ENCODE measurements around the gene TUBG2. TPM values are rescaled to one million over a fixed set of nuclear protein-coding genes. Genes with fewer than 3 reads are reported as not detected.
"Not testable (repeated sequence)": the region's sequence is repeated elsewhere in the genome, so short reads cannot be mapped to it uniquely, and the experiment has no call there.

TUBG2 gene
- total RNA-seq, 1 donor from 2014 or later, result 5.3 TPM

DNA sequence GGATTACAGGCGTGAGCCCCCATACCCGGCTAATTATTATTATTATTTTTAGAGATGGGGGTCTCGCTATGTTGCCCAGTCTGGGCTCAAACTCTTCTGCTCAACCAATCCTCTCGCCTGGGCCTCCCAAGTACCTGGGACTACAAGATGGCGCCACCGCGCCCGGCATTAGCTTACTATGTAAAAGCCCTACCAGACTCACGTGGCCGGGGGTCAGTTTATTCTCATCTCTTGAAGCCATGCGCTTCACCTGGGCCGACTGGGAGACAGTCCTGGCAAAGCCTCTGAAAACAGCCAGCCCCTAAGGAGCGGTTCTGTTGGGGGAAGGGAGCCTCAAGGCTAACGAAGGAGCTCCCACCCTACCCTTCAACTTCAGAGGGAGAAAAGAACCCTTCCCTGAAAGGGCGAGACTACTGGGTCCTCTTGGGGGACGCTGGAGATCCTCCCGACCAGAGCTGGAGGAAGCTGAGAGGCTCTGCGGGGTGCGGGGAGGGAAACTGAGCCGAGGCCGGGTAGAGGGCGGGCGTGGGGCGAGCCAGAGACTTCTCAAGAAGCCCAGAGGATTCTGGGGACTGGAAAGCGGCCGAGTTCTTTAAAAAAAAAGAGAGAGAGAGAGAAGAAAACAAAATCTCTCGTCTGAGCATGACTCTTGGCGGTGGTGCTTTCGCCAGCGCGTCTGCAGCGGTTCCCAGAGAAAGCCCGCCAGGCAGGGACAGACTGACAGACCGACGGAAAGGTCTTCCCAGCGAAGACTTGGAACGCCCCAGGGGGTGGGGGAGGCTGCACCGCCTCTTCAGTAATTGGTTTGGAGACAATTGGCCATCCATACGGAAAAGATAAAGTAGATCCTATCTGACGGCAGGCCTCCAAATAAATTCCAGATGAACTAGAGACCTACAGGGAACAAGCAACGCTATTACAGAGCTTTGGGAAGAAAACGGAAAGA lies 5.6 kb upstream of the TUBG2 start:
- Histone ChIP-seq H3K36me3 (ENCODE audit: control insufficient read depth, insufficient read depth, low read length) (no peaks in the 10 kb centered on the region), H3K27me3 (ENCODE audit: control insufficient read depth, insufficient read depth, low read length) (no peaks in the 10 kb centered on the region), H3K4me3 (ENCODE audit: low read depth, low read length) (peak overlapping the region; percentile 12)
- FAIRE-seq, result no peak
- DNase-seq (ENCODE audit: low read depth), result no peak
- TF ChIP-seq CTCF (IDR thresholded peaks at IDR 0.05; ENCODE audit: insufficient read depth, low read length, severe bottlenecking), result no peak

DNA sequence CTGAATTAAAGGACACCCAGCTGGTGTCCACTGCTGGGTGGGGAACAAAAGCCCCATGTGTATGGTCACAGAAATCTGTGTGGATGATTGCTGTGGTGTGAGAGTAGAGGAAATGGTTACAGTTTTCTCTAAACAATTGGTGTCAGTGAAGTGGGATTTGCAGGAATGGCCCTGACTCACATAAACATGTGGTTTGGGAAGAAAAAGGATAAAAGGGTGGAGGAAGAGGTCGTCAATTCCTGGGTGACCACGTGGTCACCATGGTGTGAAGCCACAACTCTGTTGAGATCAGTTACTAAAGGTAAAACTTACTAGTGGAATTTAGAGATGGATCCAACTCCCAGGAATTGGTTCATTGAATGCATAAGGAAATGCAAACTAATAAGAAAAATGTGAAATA lies 3.6 kb upstream of the TUBG2 start:
- H3K36me3 ChIP-seq (ENCODE audit: control insufficient read depth, insufficient read depth, low read length), result no peaks in the 10 kb centered on the region
- no peak overlapping the region for H3K4me3 ChIP-seq (ENCODE audit: low read depth, low read length)
- TF ChIP-seq CTCF (IDR thresholded peaks at IDR 0.05; ENCODE audit: insufficient read depth, low read length, severe bottlenecking), result no peak
- FAIRE-seq (no peak), DNase-seq (ENCODE audit: low read depth) (no peak)
- no peaks in the 10 kb centered on the region for H3K27me3 ChIP-seq (ENCODE audit: control insufficient read depth, insufficient read depth, low read length)

DNA sequence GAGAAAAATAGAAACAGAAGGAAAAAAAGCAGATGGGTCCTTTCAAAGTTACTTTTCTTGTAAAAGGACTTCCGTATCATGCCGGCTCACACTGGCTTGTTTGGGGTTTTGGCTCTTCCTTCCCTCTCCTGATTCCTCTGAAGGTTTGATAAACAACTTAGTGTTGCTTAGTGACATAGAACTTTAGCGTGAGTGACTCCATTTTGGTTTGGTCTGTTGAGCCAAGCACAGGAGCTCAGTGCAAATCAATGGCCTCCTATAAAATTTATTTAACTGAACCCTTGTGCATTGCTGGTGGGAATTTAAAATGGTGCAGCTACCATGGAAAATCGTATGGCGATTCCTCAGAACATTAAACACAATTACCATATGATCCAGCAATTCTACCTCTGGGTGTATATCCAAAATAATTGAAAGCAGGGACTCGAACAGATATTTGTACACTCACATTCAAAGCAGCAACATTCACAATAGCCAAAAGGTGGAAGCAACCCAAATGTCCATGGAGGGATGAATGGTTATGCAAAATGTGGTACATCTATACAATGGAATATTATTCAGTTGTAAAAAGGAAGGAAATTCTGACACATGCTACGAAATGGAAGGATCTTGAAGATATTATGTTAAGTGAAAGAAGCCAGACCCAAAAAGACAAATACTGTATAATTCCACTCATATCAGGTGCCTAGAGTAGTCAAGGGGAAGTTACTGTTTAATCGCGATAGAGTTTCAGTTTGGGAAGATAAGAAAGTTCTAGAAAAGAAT lies 1.1 kb upstream of the TUBG2 start:
- Histone ChIP-seq H3K4me3 (ENCODE audit: low read depth, low read length) (no peak overlapping the region), H3K36me3 (ENCODE audit: control insufficient read depth, insufficient read depth, low read length) (peaks cover 2% of the 10 kb centered on the region), H3K27me3 (ENCODE audit: control insufficient read depth, insufficient read depth, low read length) (no peaks in the 10 kb centered on the region)
- no peak for TF ChIP-seq CTCF (IDR thresholded peaks at IDR 0.05; ENCODE audit: insufficient read depth, low read length, severe bottlenecking)
- DNase-seq (ENCODE audit: low read depth), result no peak
- no peak for FAIRE-seq

GRCh38 chr17:42659932-42660274 lies 819 bp downstream of the TUBG2 start:
- not testable (repeated sequence) for H3K27me3 ChIP-seq (ENCODE audit: control insufficient read depth, insufficient read depth, low read length); H3K36me3 ChIP-seq (ENCODE audit: control insufficient read depth, insufficient read depth, low read length); DNase-seq (ENCODE audit: low read depth); FAIRE-seq
- peak overlapping the region; percentile 67 for H3K4me3 ChIP-seq (ENCODE audit: low read depth, low read length)

DNA sequence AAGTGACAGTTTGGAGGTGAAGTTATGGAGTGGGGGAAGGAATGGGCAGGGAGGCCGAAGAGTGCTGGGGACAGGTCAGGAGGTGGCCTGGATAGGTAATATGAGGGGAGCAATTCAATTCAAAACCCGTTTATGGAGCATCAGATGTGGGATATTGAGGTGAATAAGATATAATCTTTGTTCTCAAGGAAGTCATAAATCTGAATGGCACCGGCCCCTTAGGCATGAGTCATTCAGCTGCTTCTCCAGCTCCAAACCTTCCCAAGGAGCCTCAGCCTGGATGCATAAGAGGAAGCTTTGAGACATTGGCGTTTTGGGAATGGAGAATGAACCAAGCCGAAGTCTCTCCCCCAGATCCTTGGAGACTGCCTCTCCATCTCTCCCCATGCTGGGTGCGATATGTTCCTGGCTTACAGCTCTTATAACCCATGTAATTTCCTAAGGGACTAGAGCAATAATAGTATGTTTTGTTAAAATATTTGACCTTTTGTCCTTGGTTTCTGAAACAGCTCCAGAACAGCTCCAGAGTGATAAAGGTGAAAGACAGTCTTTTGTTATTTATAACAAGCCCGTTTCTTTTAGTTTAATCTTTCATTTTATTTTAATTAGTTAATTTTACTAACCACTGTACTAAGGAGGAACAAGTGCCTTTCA lies 1.7 kb downstream of the TUBG2 start:
- Histone ChIP-seq H3K36me3 (ENCODE audit: control insufficient read depth, insufficient read depth, low read length) (peaks cover 4% of the 10 kb centered on the region), H3K4me3 (ENCODE audit: low read depth, low read length) (no peak overlapping the region), H3K27me3 (ENCODE audit: control insufficient read depth, insufficient read depth, low read length) (no peaks in the 10 kb centered on the region)
- no peak for FAIRE-seq
- no peak for TF ChIP-seq CTCF (IDR thresholded peaks at IDR 0.05; ENCODE audit: insufficient read depth, low read length, severe bottlenecking)
- DNase-seq (ENCODE audit: low read depth), result no peak

DNA sequence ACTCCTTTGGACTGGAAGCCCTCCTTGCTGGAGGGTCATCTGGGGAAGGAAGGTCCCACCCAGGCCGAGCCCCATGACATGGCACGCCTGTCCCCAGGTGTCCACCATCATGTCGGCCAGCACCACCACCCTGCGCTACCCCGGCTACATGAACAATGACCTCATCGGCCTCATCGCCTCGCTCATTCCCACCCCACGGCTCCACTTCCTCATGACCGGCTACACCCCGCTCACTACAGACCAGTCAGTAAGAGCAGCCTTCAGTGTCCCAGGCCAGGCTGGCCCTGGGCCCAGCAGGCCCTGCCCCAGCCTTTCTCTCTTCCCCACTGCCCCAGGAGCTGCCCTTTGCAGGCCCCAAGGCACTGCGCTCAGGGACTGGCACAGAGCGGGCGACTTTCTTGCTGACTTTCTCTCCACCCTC lies 6.5 kb downstream of the TUBG2 start:
- H3K36me3 ChIP-seq (ENCODE audit: control insufficient read depth, insufficient read depth, low read length), result peaks cover 26% of the 10 kb centered on the region

GRCh38 chr17:42666126-42666525 lies 7.0 kb downstream of the TUBG2 start:
- peaks cover 31% of the 10 kb centered on the region for H3K36me3 ChIP-seq (ENCODE audit: control insufficient read depth, insufficient read depth, low read length)
- not testable (repeated sequence) for H3K27me3 ChIP-seq (ENCODE audit: control insufficient read depth, insufficient read depth, low read length); FAIRE-seq; DNase-seq (ENCODE audit: low read depth); H3K4me3 ChIP-seq (ENCODE audit: low read depth, low read length)

More for the DNA sequence above, 6.5 kb downstream of the TUBG2 start:
- Histone ChIP-seq H3K27me3 (ENCODE audit: control insufficient read depth, insufficient read depth, low read length) (no peaks in the 10 kb centered on the region), H3K4me3 (ENCODE audit: low read depth, low read length) (no peak overlapping the region)
- DNase-seq (ENCODE audit: low read depth) (no peak), FAIRE-seq (peak; percentile 7)
- TF ChIP-seq CTCF (IDR thresholded peaks at IDR 0.05; ENCODE audit: insufficient read depth, low read length, severe bottlenecking), result no peak
